Measurements from ENCODE around the gene FGF1.

The FGF1 gene

GRCh38 chr5:142576303-142576702 is 109.6 kb downstream of the FGF1 start:
- Histone ChIP-seq H3K4me1 (ENCODE audit: control insufficient read depth, insufficient read depth, low read length) (peaks cover 7% of the 10 kb centered on the region), H3K27ac (ENCODE audit: extremely low read depth, low read depth, low read length) (no peak overlapping the region), H3K36me3 (ENCODE audit: control insufficient read depth in 2 of 2, insufficient read depth in 1 of 2, low read length in 2 of 2) (no peaks in the 10 kb centered on the region), H3K4me3 (ENCODE audit: low read depth, low read length) (no peak overlapping the region), H3K9me3 (ENCODE audit: control insufficient read depth, insufficient read depth, low read depth, low read length) (no peaks in the 10 kb centered on the region)
- TF ChIP-seq SETDB1 (IDR thresholded peaks at IDR 0.05; ENCODE audit: insufficient read length, low read length) (no peak), HOXC10 (CRISPR knock-in tag; IDR thresholded peaks at IDR 0.05) (no peak), TSHZ1 (tag by site-specific recombination; IDR thresholded peaks at IDR 0.05; ENCODE audit: borderline replicate concordance) (no peak), ZSCAN4 (tag by site-specific recombination; IDR thresholded peaks at IDR 0.05) (no peak), AEBP2 (tag by site-specific recombination; IDR thresholded peaks at IDR 0.05; ENCODE audit: borderline replicate concordance) (no peak), ZNF518A (tag by site-specific recombination; conservative IDR thresholded peaks at IDR 0.05; ENCODE audit: low read depth) (no peak), OSR2 (tag by site-specific recombination; IDR thresholded peaks at IDR 0.05) (no peak), ZNF202 (tag by site-specific recombination; IDR thresholded peaks at IDR 0.05; ENCODE audit: borderline replicate concordance) (no peak), ZNF560 (tag by site-specific recombination; IDR thresholded peaks at IDR 0.05; ENCODE audit: borderline replicate concordance) (no peak), ZNF530 (tag by site-specific recombination; IDR thresholded peaks at IDR 0.05; ENCODE audit: low read depth) (no peak), PRDM10 (tag by site-specific recombination; IDR thresholded peaks at IDR 0.05) (no peak)
- ChIA-PET CTCF (interaction anchor here (1.0 to 1.1 kb wide), 2 partner anchors 9 to 27 kb away, joined by 3 to 5 read pairs; no protein-coding TSS in a partner anchor), POLR2A (no interaction called here)
